K562 (cell line): Measurements from ENCODE around the gene SLX4IP. TPM values are rescaled to one million over a fixed set of nuclear protein-coding genes. Genes with fewer than 3 reads are reported as not detected.

Experiments used
- ATAC-seq: fragments of 200-7000 bp; cut with Tn5 transposase; 3 replicates; pipeline ENCODE4 v1.9.1; 2020; ENCODE audit warnings: moderate library complexity
- BruUV-seq: library from RNA; stranded (reverse); fragments of 400-500 nt; replicated peaks from 2 replicates; lab custom pipeline; 2021; lab: Mats Ljungman, UMichigan
- CTCF ChIA-PET: fragments of 300-600 bp; formaldehyde crosslinking; extraction: SDS; loops from one replicate; lab custom pipeline; 2021; ENCODE audit warnings: low intra/inter-chr PET ratio; lab: Yijun Ruan, JAX
- POLR2A ChIA-PET: fragments of 300-600, 350-650 bp; sonication (Branson Sonifier 250); formaldehyde crosslinking; extraction: SDS; loops from one replicate; lab custom pipeline; 2021; ENCODE audit warnings: antibody characterized with exemption, inconsistent platforms; lab: Yijun Ruan, JAX
- DNase-seq, 4 experiments: peaks; one replicate each; pipeline versions ENCODE4 v3.0.0 to v3.0.0-alpha.2; 2011 to 2018; ENCODE audit warnings: low spot score in 3 of 4, mixed read lengths in 3 of 4; ENCODE audit errors: extremely low read depth in 1 of 4
- FAIRE-seq: peaks from 2 replicates; lab custom pipeline; 2011; peaks lifted over from hg19 to GRCh38; lab: Jason Lieb, UNC
- H2AFZ ChIP-seq: 2 replicates; pipeline ENCODE4 v1.6.0; 2011; ENCODE audit warnings: low read depth, low read length, control low read depth, inconsistent platforms
- H3K27ac ChIP-seq: fragments of 200-600 bp; 3 replicates; pipeline ENCODE4 v1.8.0; 2011; ENCODE audit warnings: low read depth, mild to moderate bottlenecking, control low read depth, inconsistent platforms, low read length, moderate library complexity, mixed read lengths; ENCODE audit errors: extremely low read depth
- H3K27me3 ChIP-seq, 2 experiments: fragments of 300-600 bp in 1 of 2; 2 replicates in 1 of 2; 3 replicates in 1 of 2; pipeline versions ENCODE4 v1.6.0 to v1.8.0; 2011; ENCODE audit warnings: inconsistent platforms in 2 of 2, low read length in 2 of 2, mild to moderate bottlenecking in 1 of 2, mixed read lengths in 1 of 2, moderate library complexity in 1 of 2; ENCODE audit not compliant: control insufficient read depth in 2 of 2, insufficient read depth in 2 of 2
- H3K36me3 ChIP-seq: fragments of 300-600 bp; 3 replicates; pipeline ENCODE4 v1.8.0; 2011; ENCODE audit warnings: mild to moderate bottlenecking, low read length, inconsistent platforms; ENCODE audit not compliant: control insufficient read depth, insufficient read depth
- H3K4me1 ChIP-seq, 2 experiments: fragments of 200-600 bp in 1 of 2; replicated peaks in 1 of 2; 2 replicates in 1 of 2; 3 replicates in 1 of 2; pipeline versions ENCODE4 v1.5.1 to v1.8.0; 2011; ENCODE audit warnings: inconsistent platforms in 2 of 2, low read length in 2 of 2, mild to moderate bottlenecking in 1 of 2, mixed read lengths in 1 of 2, moderate library complexity in 1 of 2; ENCODE audit not compliant: control insufficient read depth in 2 of 2, insufficient read depth in 2 of 2
- H3K4me2 ChIP-seq: 2 replicates; pipeline ENCODE4 v1.6.1; 2011; ENCODE audit warnings: low read length, control low read depth, inconsistent platforms, mixed read lengths; ENCODE audit not compliant: insufficient read depth
- H3K4me3 ChIP-seq: fragments of 200-600 bp; sonication (generic), shearing (Covaris generic); 2 replicates; pipeline ENCODE4 v1.5.1; 2016; ENCODE audit warnings: control low read depth, inconsistent platforms
- H3K79me2 ChIP-seq: fragments of 200-600 bp; 3 replicates; pipeline ENCODE4 v1.8.0; 2011; ENCODE audit warnings: low read length, inconsistent platforms; ENCODE audit not compliant: control insufficient read depth, insufficient read depth
- H3K9ac ChIP-seq, 2 experiments: 2 replicates each; pipeline versions ENCODE4 v1.6.0 to v1.6.1; 2011; ENCODE audit warnings: low read depth in 2 of 2, low read length in 2 of 2, control low read depth in 1 of 2, inconsistent platforms in 1 of 2, mild to moderate bottlenecking in 1 of 2, mixed read lengths in 1 of 2; ENCODE audit not compliant: insufficient read depth in 1 of 2
- H3K9me1 ChIP-seq: one replicate; pipeline ENCODE4 v1.6.0; 2011; ENCODE audit warnings: inconsistent platforms, mild to moderate bottlenecking, low read length, moderate library complexity; ENCODE audit not compliant: control insufficient read depth, insufficient read depth
- H3K9me3 ChIP-seq: replicated peaks from 2 replicates; pipeline ENCODE4 v1.5.1; 2011; ENCODE audit warnings: low read depth, low read length, inconsistent platforms; ENCODE audit not compliant: control insufficient read depth, insufficient read depth
- H4K20me1 ChIP-seq: replicated peaks from 2 replicates; pipeline ENCODE4 v1.6.1; 2011; ENCODE audit warnings: low read length, inconsistent platforms, mixed read lengths; ENCODE audit not compliant: control insufficient read depth, insufficient read depth
- ETV5 ChIP-seq: sonication (generic); formaldehyde crosslinking; IDR thresholded peaks from 2 replicates; pipeline ENCODE4 v1.4.0; 2020; ENCODE audit warnings: low read depth, mild to moderate bottlenecking, missing genetic modification reagents
- ID3 ChIP-seq, 2 experiments: fragments of 250-450 bp in 1 of 2; fragments of 450-650 bp in 1 of 2; sonication (Bioruptor Pico) in 1 of 2; IDR thresholded peaks; 2 replicates each; pipeline versions ENCODE4 v1.6.1 to v1.8.0; 2016 to 2021; ENCODE audit warnings: mild to moderate bottlenecking in 2 of 2, moderate library complexity in 2 of 2, missing compliant biosample characterization in 1 of 2, missing genetic modification characterization in 1 of 2
- JUND ChIP-seq, 2 experiments: IDR thresholded peaks; 2 replicates in 1 of 2; 3 replicates in 1 of 2; pipeline ENCODE4 v1.6.1; 2011; ENCODE audit warnings: borderline replicate concordance in 2 of 2, low read depth in 2 of 2, low read length in 2 of 2, improper control_type of control experiment in 1 of 2, missing biosample characterization in 1 of 2, missing genetic modification characterization in 1 of 2, missing genetic modification reagents in 1 of 2
- RCOR1 ChIP-seq, 2 experiments: IDR thresholded peaks; 2 replicates each; pipeline ENCODE4 v1.6.1; 2012; ENCODE audit warnings: low read depth in 2 of 2, low read length in 2 of 2, borderline replicate concordance in 1 of 2, improper control_type of control experiment in 1 of 2
- SETDB1 ChIP-seq: IDR thresholded peaks from one replicate; pipeline ENCODE4 v1.6.1; 2012; ENCODE audit warnings: low read length, control low read depth, inconsistent platforms
- STAT5A ChIP-seq: IDR thresholded peaks from 2 replicates; pipeline ENCODE4 v1.6.1; 2012; ENCODE audit warnings: low read length, inconsistent platforms, borderline replicate concordance
- TEAD1 ChIP-seq, 2 experiments: fragments of 450-650 bp in 1 of 2; sonication (generic) in 1 of 2; formaldehyde crosslinking; IDR thresholded peaks; 2 replicates each; pipeline versions ENCODE4 v1.4.0 to v1.8.0; 2020 to 2022; ENCODE audit warnings: mild to moderate bottlenecking in 2 of 2, missing genetic modification reagents in 1 of 2
- ZBTB8A ChIP-seq: fragments of 450-650 bp; IDR thresholded peaks from 2 replicates; pipeline ENCODE4 v1.6.1; 2018; ENCODE audit warnings: mild to moderate bottlenecking, moderate library complexity; ENCODE audit not compliant: partially characterized antibody
- ZNF174 ChIP-seq: fragments of 250-450 bp; sonication (Bioruptor Pico); IDR thresholded peaks from 2 replicates; pipeline ENCODE4 v1.4.0; 2020; ENCODE audit warnings: mild to moderate bottlenecking
- ZNF398 ChIP-seq: fragments of 250-450 bp; sonication (Bioruptor Pico); IDR thresholded peaks from 2 replicates; pipeline ENCODE4 v1.8.0; 2021; ENCODE audit warnings: moderate library complexity, mild to moderate bottlenecking, inconsistent platforms
- ZNF695 ChIP-seq: fragments of 450-650 bp; formaldehyde crosslinking; IDR thresholded peaks from 2 replicates; pipeline ENCODE4 v1.4.0; 2020; ENCODE audit warnings: mild to moderate bottlenecking, moderate library complexity
- WGBS: fragments of 100-300 bp; shearing (Covaris generic); methylation state at CpG from one replicate; pipeline ENCODE4 v1.1.6; 2016; ENCODE audit warnings: low coverage, mixed read lengths; ENCODE audit not compliant: insufficient coverage; ENCODE audit errors: missing lambda C conversion rate; 5-methylcytosine and 5-hydroxymethylcytosine counted together
- in situ Hi-C: fragments of 300-500 bp; cut with MboI; formaldehyde crosslinking; loops from 4 replicates; pipeline ENCODE4 v1.15.0; 2018; ENCODE audit warnings: inconsistent platforms, mixed read lengths
- intact Hi-C: fragments of 100-400 bp; cut with micrococcal nuclease; formaldehyde crosslinking; loops from 2 replicates; pipeline ENCODE4 v1.14.2; 2022
- polyA plus RNA-seq, 8 experiments: library from polyadenylated mRNA; depleted of rRNA in 4 of 8; stranded (reverse) in 5 of 8; unstranded in 3 of 8; fragments of >200 nt; fragmentation: Nextera tagmentation in 2 of 8; fragmentation: Illumina TruSeq in 1 of 8; extraction: Ambion mirVana in 2 of 8; extraction: Trizol in 1 of 8; gene quantifications; 2 replicates each; pipeline versions ENCODE4 v1.2.1 to v1.2.3, GENCODE V29; 2011 to 2014; ENCODE audit warnings: inconsistent platforms in 1 of 8, missing spikeins in 1 of 8
- total RNA-seq, 7 experiments: library from RNA; depleted of rRNA in 6 of 7; stranded (reverse); fragments of >200 nt in 6 of 7; fragmentation: Illumina TruSeq in 2 of 7; extraction: Trizol in 2 of 7; gene quantifications; 2 replicates each; pipeline versions ENCODE4 v1.2.1 to v1.2.3, GENCODE V29; 2011 to 2021; ENCODE audit warnings: low replicate concordance in 1 of 7
- TF ChIP-seq, protein P1 (sequence below): fragments of 250-450 bp; sonication (Bioruptor Pico); IDR thresholded peaks from 2 replicates; pipeline ENCODE4 v1.5.1; 2021; ENCODE audit warnings: mild to moderate bottlenecking
- TF ChIP-seq, protein P2 (sequence below): sonication (generic); formaldehyde crosslinking; IDR thresholded peaks from 2 replicates; pipeline ENCODE4 v1.8.1; 2023; ENCODE audit warnings: mild to moderate bottlenecking, missing genetic modification reagents

SLX4IP gene
- total and polyA plus RNA-seq, 9 of the 15 experiments (the other 6 are each of a cell fraction or from before 2014, with no cell fraction given) = 1.5 to 5.9 (median 3.5) TPM

DNA sequence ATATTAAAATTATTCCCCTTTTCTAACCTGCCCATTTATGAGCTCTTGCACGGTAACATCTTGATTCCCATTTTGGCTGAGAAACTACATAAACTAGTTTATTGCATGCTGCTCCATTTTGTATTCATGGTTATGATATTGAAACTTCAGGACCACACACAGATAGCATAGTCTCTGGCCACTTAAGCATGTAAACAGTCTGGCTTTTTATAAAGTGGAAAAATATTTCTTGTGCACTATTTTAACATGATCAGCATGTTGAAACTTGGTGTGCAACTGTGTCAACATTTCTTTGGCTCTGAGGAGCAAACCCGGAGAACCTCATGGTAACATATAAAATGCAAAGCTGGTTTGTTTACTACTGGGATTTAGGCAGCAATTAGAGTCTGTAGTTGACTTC is 70.7 kb downstream of the SLX4IP start:
- H2AFZ ChIP-seq = peak overlapping the region; percentile 29; the same call in 1 of the 2 replicates
- no peak overlapping the region for H3K4me3 ChIP-seq
- H3K36me3 ChIP-seq = no peaks in the 10 kb centered on the region
- DNase-seq (no peak), FAIRE-seq (no peak), ATAC-seq (no peak)
- intact Hi-C loops = no loop called here
- H3K4me2 ChIP-seq = no peak overlapping the region; the same call in none of the 2 replicates
- no peaks in the 10 kb centered on the region for H3K9me1 ChIP-seq
- CTCF ChIA-PET = no interaction called here
- WGBS = 32% methylated on average over 2 of the region's 2 CpGs
- POLR2A ChIA-PET = interaction anchor here (1.0 to 1.1 kb wide), 2 partner anchors 10 to 71 kb away, joined by 3 to 4 read pairs; partner anchors contain the start of gene SLX4IP
- no peaks in the 10 kb centered on the region for H3K27me3 ChIP-seq
- peak overlapping the region; percentile 20; the same call in 1 of the 3 replicates for H3K27ac ChIP-seq
- H3K79me2 ChIP-seq = peaks cover 22% of the 10 kb centered on the region; the same call in 1 of the 3 replicates
- in situ Hi-C loops = no loop called here
- H3K9ac ChIP-seq = peak overlapping the region in 1 of 2 experiments; percentile 2; a peak in 1 of 4 replicates
- no peaks in the 10 kb centered on the region for H3K9me3 ChIP-seq
- no peaks in the 10 kb centered on the region for H4K20me1 ChIP-seq
- no TSS peak for BruUV-seq
- peaks cover 7 to 49% of the 10 kb centered on the region in 2 experiments; a peak in 4 of 5 replicates for H3K4me1 ChIP-seq
- TF ChIP-seq ZBTB8A = no peak
- TF ChIP-seq TEAD1 (CRISPR knock-in tag; IDR thresholded peaks at IDR 0.05) = no peak
- no peak for TF ChIP-seq JUND (IDR thresholded peaks at IDR 0.05; ENCODE audit: borderline replicate concordance, low read depth, low read length)
- TF ChIP-seq JUND (tag; IDR thresholded peaks at IDR 0.05; ENCODE audit: borderline replicate concordance, low read depth, low read length) = no peak
- TF ChIP-seq ID3 (CRISPR knock-in tag; IDR thresholded peaks at IDR 0.05) = no peak
- no peak for TF ChIP-seq ID3 (tag; IDR thresholded peaks at IDR 0.05)
- TF ChIP-seq ZNF398 (CRISPR knock-in tag) = no peak
- no peak for TF ChIP-seq STAT5A
- no peak for TF ChIP-seq RCOR1 (IDR thresholded peaks at IDR 0.05; ENCODE audit: borderline replicate concordance in 1 of 2, low read depth in 2 of 2, low read length in 2 of 2)
- TF ChIP-seq ETV5 (CRISPR knock-in tag) = no peak
- TF ChIP-seq, protein P1, sequence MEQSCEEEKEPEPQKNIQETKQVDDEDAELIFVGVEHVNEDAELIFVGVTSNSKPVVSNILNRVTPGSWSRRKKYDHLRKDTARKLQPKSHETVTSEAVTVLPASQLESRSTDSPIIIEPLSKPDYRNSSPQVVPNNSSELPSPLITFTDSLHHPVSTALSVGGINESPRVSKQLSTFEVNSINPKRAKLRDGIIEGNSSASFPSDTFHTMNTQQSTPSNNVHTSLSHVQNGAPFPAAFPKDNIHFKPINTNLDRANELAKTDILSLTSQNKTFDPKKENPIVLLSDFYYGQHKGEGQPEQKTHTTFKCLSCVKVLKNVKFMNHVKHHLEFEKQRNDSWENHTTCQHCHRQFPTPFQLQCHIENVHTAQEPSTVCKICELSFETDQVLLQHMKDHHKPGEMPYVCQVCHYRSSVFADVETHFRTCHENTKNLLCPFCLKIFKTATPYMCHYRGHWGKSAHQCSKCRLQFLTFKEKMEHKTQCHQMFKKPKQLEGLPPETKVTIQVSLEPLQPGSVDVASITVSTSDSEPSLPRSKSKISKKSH (CRISPR knock-in tag) = no peak
- no peak for TF ChIP-seq ZNF174 (CRISPR knock-in tag)
- TF ChIP-seq, protein P2, sequence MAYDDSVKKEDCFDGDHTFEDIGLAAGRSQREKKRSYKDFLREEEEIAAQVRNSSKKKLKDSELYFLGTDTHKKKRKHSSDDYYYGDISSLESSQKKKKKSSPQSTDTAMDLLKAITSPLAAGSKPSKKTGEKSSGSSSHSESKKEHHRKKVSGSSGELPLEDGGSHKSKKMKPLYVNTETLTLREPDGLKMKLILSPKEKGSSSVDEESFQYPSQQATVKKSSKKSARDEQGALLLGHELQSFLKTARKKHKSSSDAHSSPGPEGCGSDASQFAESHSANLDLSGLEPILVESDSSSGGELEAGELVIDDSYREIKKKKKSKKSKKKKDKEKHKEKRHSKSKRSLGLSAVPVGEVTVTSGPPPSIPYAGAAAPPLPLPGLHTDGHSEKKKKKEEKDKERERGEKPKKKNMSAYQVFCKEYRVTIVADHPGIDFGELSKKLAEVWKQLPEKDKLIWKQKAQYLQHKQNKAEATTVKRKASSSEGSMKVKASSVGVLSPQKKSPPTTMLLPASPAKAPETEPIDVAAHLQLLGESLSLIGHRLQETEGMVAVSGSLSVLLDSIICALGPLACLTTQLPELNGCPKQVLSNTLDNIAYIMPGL (CRISPR knock-in tag) = no peak
- TF ChIP-seq ZNF695 (CRISPR knock-in tag) = no peak
- TF ChIP-seq SETDB1 = no peak
